Breast epithelium (tissue), 4 donors: ENCODE data around the gene ENAH. TPM values are rescaled to one million over a fixed set of nuclear protein-coding genes. Genes with fewer than 3 reads are reported as not detected.

Experiments used
- DNase-seq, 2 donors: peaks; one replicate each; pipeline ENCODE4 v3.0.0-alpha.2; 2019; ENCODE audit warnings: low spot score in 2 of 2
- H3K27ac ChIP-seq, 2 donors: fragments of 200-600 bp; sonication (generic) in 1 of 2; one replicate each; pipeline ENCODE4 v1.5.1; 2016 to 2019; ENCODE audit warnings: mild to moderate bottlenecking in 1 of 2
- H3K27me3 ChIP-seq, 2 donors: fragments of 200-600 bp; sonication (generic) in 1 of 2; one replicate each; pipeline versions ENCODE4 v1.5.1 to v1.6.0; 2017 to 2019; ENCODE audit warnings: control low read depth in 1 of 2, mild to moderate bottlenecking in 1 of 2
- H3K36me3 ChIP-seq: fragments of 200-600 bp; one replicate; pipeline ENCODE4 v1.5.1; 2019
- H3K4me1 ChIP-seq, 2 donors: fragments of 200-600 bp; sonication (generic); one replicate each; pipeline ENCODE4 v1.5.1; 2016 to 2019; ENCODE audit warnings: control low read depth in 1 of 2
- H3K4me3 ChIP-seq, 3 donors: fragments of 200-600 bp; sonication (generic); 1 replicate in 2 of 3; 2 replicates in 1 of 3; pipeline ENCODE4 v1.5.1; 2016 to 2019; ENCODE audit warnings: mild to moderate bottlenecking in 3 of 3, moderate library complexity in 2 of 3
- H3K9me3 ChIP-seq, 2 donors: fragments of 200-600 bp; sonication (generic) in 1 of 2; one replicate each; pipeline ENCODE4 v1.5.1; 2016 to 2019; ENCODE audit warnings: control low read depth in 1 of 2
- POLR2A ChIP-seq: fragments of 450-650 bp; IDR thresholded peaks from one replicate; pipeline ENCODE4 v1.6.1; 2016; ENCODE audit warnings: antibody characterized with exemption, mild to moderate bottlenecking, moderate library complexity
- POLR2AphosphoS5 ChIP-seq, 3 donors: sonication (generic); formaldehyde crosslinking; IDR thresholded peaks; one replicate each; pipeline ENCODE4 v1.6.1; 2017; ENCODE audit warnings: antibody characterized with exemption in 3 of 3
- intact Hi-C: fragments of 100-400 bp; cut with DNase I; formaldehyde crosslinking; loops from one replicate; pipeline ENCODE4 v1.15.1; 2023; ENCODE audit warnings: low total_unique reads
- total RNA-seq, 3 donors: library from RNA; depleted of rRNA; stranded (reverse); fragments of >200 nt; gene quantifications; one replicate each; pipeline ENCODE4 v1.1.0, GENCODE V29; 2016
- TF ChIP-seq, protein P1 (sequence below), 3 donors: fragments of 450-650 bp; IDR thresholded peaks; one replicate each; pipeline ENCODE4 v1.5.1; 2016 to 2017; ENCODE audit warnings: antibody characterized with exemption in 3 of 3, mild to moderate bottlenecking in 3 of 3, moderate library complexity in 3 of 3

The ENAH gene
- total RNA-seq, 3 donors from 2014 or later: 36.2 to 62.9 (median 48.2) TPM

DNA sequence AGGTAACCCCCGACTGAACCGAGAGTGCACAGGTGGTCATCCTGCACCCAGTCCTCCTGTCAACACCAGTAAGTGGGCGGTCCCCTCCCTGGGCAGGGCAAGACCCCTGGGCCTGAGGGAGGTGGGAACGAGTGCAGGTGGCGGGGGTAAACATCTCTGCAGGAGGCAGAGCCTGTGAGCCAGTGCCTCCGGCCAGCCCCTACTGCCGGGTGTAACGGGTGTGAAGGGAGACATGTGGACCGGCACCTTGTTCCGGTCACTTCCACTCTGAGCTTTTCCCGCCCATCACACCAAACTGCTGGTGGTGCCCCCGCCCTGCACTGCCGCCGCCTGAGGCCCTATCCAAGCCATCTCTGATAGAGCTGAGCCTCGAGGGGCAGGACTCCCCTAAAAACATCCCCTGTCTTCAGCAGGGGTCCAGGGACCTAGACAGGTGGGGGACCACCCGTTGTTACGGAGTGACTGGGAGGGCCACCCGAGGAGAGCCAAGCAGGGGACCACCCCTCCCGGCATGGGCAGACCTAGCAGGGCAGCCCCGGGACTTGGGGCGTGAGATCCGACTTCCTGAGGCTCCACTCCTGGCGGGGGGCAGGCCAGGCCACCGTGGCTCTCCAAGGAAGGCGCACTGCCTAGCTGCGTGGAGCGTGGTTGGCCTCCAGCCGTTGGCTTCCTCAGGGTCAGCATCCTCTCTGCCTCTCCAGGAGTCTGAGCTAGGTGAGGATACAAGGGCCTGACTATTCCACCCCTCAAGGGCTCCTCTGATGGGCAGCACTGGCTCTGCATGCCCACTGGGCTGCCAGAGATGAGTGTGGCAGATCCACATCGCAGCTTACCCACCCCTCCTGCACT lies 181.2 kb downstream of the ENAH start:
- Histone ChIP-seq H3K36me3 (no peaks in the 10 kb centered on the region), H3K9me3 (no peaks in the 10 kb centered on the region), H3K27me3 (no peaks in the 10 kb centered on the region), H3K4me1 (no peaks in the 10 kb centered on the region), H3K27ac (no peak overlapping the region), H3K4me3 (no peak overlapping the region)
- peak in 1 of 2 donors; percentile 15 for DNase-seq
- intact Hi-C loops: loop anchor here (10.0 kb wide), 1 partner anchor 303 kb away; the partner anchor contains the start of gene SRP9
- TF ChIP-seq POLR2AphosphoS5 (IDR thresholded peaks at IDR 0.05) (no peak), POLR2A (no peak)
- TF ChIP-seq, protein P1, sequence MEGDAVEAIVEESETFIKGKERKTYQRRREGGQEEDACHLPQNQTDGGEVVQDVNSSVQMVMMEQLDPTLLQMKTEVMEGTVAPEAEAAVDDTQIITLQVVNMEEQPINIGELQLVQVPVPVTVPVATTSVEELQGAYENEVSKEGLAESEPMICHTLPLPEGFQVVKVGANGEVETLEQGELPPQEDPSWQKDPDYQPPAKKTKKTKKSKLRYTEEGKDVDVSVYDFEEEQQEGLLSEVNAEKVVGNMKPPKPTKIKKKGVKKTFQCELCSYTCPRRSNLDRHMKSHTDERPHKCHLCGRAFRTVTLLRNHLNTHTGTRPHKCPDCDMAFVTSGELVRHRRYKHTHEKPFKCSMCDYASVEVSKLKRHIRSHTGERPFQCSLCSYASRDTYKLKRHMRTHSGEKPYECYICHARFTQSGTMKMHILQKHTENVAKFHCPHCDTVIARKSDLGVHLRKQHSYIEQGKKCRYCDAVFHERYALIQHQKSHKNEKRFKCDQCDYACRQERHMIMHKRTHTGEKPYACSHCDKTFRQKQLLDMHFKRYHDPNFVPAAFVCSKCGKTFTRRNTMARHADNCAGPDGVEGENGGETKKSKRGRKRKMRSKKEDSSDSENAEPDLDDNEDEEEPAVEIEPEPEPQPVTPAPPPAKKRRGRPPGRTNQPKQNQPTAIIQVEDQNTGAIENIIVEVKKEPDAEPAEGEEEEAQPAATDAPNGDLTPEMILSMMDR (IDR thresholded peaks at IDR 0.05): no peak

GRCh38 chr1:225471109-225471452 lies 181.8 kb downstream of the ENAH start:
- no peak for DNase-seq
- intact Hi-C loops: loop anchor here (10.0 kb wide), 1 partner anchor 304 kb away; the partner anchor contains the start of gene SRP9
- Histone ChIP-seq H3K36me3 (no peaks in the 10 kb centered on the region), H3K4me1 (no peaks in the 10 kb centered on the region), H3K4me3 (no peak overlapping the region), H3K27me3 (no peaks in the 10 kb centered on the region), H3K27ac (no peak overlapping the region), H3K9me3 (no peaks in the 10 kb centered on the region)
- TF ChIP-seq POLR2A (no peak), POLR2AphosphoS5 (IDR thresholded peaks at IDR 0.05) (no peak)
- TF ChIP-seq, protein P1 (IDR thresholded peaks at IDR 0.05): no peak

DNA sequence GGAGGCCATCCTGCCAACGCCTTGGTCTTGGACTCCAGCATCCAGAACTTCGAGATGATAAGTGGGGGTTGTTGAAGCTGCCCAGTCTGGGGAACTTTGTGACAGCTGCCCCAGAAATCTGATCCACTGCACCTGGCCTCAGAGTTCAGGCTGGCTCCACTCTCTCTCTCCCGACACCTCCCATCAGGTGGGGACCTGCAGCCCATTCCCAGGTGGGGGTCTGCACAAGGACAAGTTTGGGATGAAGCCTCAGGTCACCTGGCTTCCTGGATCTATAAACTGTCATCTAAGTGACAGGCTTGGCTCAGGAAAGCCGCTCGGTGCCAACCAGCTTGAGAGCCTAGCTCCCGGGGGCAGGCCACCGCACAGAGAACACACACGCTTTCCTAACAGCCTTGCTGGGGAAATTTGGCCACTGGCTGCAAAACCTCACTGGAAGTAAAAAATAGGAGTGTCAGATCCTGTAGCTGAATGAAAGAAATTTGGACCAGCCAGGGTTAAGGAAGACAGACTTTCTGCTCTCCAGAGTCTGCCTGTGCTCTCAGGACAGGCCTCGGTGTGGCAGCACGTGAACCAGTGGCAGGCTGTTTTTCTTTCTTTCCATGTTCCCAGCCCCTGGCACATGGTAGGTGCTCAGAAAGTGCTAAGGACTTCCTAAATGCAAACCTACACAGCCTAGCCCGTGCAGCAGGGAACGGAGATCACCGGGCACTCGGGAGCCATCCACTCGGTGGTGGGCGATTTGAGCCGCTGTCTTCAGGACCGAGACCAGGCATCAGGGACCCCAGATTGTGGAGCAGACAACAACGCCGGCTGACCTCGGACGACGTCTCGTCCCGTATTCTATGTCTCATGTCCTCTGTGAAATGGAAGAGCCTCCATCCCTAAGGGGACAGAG lies 182.5 kb downstream of the ENAH start:
- Histone ChIP-seq H3K4me1 (no peaks in the 10 kb centered on the region), H3K9me3 (no peaks in the 10 kb centered on the region), H3K27ac (no peak overlapping the region), H3K36me3 (no peaks in the 10 kb centered on the region), H3K4me3 (no peak overlapping the region), H3K27me3 (no peaks in the 10 kb centered on the region)
- no peak for DNase-seq
- TF ChIP-seq, protein P1 (IDR thresholded peaks at IDR 0.05): no peak
- no peak for TF ChIP-seq POLR2AphosphoS5 (IDR thresholded peaks at IDR 0.05)
- no peak for TF ChIP-seq POLR2A
- intact Hi-C loops: loop anchor here (10.0 kb wide), 1 partner anchor 304 kb away; the partner anchor contains the start of gene SRP9

DNA sequence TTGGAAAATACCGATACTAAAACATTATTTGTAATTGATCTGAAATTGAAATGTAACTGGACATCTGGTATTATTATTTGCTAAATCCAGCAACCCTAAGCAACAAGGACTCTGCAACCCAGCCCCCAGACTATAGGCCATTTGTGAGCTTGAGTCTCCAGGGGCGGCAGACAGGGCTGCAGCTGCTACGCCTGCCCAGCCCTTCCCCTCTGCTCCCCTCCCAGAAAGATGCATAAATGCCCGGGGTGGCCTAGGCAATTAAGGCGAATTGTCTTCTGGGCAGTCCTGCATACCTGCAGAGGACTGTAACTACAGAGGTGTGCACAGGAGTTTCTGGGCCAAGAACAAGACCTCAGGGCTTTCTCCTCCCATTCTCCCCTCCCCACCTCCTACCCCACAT lies 183.9 kb downstream of the ENAH start:
- Histone ChIP-seq H3K4me3 (no peak overlapping the region), H3K4me1 (no peaks in the 10 kb centered on the region), H3K27ac (no peak overlapping the region), H3K36me3 (no peaks in the 10 kb centered on the region), H3K27me3 (no peaks in the 10 kb centered on the region), H3K9me3 (no peaks in the 10 kb centered on the region)
- no peak for TF ChIP-seq POLR2AphosphoS5 (IDR thresholded peaks at IDR 0.05)
- no peak for TF ChIP-seq POLR2A
- TF ChIP-seq, protein P1 (IDR thresholded peaks at IDR 0.05): no peak
- no peak for DNase-seq
- intact Hi-C loops: no loop called here
